Effector CD4-positive, alpha-beta T cell (primary cell): Measurements from ENCODE around the gene SPIRE1.
"Not testable (repeated sequence)": the region's sequence is repeated elsewhere in the genome, so short reads cannot be mapped to it uniquely, and the experiment has no call there.

Experiments used
- DNase-seq: peaks from one replicate; pipeline ENCODE4 v3.0.0-alpha.2; 2020

SPIRE1 gene

DNA sequence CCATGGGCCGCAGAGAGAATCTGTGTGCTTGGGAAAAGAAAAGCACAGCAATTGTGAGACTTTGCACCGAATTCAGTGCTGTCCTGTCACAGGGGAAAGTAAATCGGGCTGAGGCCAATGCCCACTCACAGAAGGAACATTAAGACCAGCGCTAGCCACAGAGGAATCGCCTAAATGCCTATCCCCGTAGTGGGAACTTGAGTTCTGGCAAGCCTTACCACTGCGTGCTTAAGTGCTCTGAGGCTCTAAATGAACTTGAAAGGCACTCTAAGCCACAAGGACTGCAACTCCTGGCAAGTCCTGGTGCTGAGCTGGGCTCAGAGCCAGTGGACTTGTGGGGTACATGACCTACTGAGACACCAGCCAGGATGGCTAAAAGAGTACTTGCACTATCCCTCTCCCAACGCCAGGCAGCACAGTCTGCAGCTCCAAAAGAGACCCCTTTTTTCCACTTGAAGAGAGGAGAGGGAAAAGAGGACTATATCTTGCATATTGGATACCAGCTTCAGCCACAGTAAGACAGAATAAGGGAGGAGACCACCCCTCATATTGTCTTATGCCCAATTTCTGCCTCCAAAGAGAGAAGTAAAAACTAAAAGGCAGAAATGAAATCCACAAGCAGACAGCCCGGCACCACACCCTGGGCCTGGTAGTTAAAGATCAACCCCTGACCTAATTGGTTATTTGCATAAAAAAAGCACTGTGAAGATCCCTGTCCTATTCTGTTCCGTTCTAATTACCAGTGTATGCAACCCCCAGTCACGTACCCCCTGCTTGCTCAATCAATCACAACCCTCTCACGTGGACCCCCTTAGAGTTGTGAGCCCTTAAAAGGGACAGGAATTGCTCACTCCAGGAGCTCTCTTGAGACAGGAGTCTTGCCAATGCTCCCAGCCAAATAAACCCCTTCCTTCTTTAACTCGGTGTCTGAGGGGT, 105.7 kb downstream of the SPIRE1 start:
- DNase-seq, result not testable (repeated sequence)

DNA sequence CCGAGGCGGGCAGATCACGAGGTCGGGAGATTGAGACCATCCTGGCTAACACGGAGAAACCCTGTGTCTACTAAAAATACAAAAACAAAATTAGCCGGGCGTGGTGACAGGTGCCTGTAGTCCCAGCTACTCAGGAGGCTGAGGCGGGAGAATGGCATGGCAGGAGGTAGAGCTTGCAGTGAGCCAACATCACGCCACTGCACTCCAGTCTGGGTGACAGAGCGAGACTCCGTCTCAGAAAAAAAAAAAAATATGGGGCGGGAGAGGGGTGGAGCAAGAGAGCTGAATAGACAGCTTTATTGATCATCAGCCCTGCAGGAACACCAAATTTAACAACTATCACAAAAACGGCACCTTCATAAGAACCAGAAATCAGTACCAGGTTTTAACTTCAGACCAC, 106.4 kb downstream of the SPIRE1 start:
- DNase-seq, result not testable (repeated sequence)

DNA sequence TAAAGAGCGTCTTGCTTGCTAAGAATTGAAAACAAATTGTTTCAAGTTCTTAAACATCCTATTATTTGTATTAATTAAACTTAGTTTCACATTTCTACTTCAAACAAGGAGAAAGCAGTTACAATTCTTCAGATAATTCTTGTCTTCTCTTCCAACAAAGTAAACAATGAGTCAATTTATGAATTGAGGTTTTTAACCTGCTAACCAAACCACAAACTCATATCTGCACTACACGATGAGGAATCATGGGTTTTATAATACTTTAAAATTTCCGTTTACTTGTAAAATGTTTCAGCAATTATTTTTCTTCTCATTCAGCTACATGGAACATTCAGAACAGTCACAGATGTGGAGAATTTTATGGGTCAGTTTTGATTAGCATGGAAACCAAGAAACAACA, 114.2 kb downstream of the SPIRE1 start:
- no peak for DNase-seq

DNA sequence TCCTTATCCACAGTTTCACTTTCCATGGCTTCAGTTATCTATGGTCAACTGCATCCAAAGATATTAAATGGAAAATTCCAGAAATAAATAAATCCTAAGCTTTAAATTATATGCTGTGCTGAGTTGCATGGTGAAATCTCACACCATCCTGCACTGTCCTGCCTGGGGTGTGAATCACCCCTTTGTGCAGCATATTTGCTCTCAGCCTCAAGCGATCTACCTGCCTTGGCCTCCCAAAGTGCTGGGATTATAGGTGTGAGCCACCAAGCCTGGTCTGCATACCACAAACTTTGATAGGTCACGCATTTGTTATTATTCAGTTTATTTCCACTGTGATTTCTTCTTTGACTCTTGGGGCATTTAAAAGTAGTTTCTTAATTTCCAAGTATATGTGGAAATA, 117.2 kb downstream of the SPIRE1 start:
- DNase-seq, result no peak

DNA sequence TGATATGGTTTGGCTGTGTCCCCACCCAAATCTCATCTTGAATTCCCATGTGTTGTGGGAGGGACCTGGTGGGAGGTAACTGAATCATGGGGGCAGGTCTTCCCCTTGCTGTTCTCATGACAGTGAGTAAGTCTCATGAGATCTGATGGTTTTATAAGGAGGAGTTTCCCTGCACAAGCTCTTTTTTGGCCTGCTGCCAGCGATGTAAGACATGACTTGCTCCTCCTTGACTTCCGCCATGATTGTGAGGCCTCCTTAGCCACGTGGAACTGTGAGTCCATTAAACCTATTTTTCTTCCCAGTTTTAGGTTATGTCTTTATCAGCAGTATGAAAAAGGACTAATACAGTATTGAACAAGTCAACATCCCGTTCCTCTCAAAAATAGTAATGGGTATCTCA, 118.7 kb downstream of the SPIRE1 start:
- not testable (repeated sequence) for DNase-seq

DNA sequence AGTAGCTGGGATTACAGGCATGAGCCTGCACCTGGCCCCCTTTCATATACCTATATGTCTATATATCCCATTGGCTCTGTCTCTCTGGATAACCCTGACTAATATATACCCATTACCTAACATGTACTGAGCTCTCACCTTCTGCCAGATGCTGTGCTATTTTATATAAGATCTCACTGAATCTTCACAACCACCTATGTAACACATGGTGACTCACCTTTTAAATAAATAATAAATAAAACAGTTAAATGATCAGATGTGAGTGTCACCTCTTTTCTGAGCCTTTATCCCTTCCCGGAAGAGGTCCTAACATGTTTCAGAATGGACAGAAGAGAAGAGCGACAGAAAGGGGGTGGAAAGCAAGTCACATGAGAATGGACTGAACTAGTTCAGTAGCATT, 123.1 kb downstream of the SPIRE1 start:
- DNase-seq, result no peak

DNA sequence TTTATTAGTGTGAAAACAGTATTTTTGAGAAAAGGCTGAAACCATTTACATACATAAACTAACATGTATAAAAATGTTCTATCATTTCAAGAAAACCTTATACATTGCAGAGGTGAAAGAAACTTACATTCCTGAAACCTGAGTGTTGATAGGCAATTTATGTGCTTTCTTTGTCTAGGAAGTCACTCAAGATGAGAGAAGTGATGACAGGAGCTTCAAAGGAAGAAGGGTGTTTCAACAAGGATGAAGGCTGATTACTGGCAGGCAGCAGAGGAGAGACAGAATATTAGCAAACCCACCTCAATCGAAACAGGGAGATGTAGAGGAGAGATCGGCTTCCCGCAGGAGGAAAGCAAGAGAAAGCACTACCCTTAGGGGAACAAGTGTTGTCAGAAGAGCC, 125.2 kb downstream of the SPIRE1 start:
- DNase-seq, result no peak

DNA sequence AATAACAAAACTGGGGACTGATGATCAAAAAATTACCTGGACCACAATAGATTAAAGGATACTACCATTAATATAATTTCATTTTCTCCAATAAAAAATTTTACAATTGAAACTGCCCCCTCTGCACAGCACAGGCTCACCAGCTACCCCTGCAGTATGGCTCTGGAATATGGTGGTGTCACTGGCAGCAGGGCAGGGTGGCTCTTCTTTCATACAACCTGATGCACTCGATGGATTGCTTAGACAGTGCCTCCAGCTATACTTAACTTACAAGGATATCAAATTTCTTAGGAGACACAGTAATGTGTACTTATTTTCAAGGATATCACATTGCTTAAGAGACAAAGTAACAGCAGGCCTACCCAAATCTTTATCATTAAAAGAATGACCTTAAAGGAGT, 126.2 kb downstream of the SPIRE1 start:
- no peak for DNase-seq

DNA sequence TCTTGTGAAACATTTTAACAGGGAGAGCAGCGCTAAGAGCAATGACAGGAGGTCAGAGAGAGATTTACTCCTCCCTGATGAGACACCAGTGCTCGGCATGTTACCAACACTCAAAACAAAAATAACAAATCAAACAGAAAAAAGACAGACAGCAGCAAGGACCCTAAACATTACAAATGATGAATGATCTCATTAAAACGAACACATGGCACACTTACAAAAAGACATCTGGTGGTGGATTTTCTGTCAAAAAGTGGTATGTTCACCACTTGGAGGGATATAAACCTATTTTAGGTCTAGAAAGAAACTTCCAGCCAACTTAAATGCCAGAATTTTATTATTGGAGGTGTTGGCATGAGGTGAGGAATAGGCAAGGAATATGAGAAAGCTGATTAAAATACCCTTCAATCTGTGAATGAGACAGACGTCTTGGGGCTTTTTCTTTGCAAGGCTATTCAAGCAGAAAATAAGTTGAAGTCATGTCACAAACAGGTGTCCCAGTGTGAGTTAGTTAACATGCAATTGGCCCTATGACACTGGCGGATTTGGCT, 137.4 kb downstream of the SPIRE1 start:
- DNase-seq, result no peak

DNA sequence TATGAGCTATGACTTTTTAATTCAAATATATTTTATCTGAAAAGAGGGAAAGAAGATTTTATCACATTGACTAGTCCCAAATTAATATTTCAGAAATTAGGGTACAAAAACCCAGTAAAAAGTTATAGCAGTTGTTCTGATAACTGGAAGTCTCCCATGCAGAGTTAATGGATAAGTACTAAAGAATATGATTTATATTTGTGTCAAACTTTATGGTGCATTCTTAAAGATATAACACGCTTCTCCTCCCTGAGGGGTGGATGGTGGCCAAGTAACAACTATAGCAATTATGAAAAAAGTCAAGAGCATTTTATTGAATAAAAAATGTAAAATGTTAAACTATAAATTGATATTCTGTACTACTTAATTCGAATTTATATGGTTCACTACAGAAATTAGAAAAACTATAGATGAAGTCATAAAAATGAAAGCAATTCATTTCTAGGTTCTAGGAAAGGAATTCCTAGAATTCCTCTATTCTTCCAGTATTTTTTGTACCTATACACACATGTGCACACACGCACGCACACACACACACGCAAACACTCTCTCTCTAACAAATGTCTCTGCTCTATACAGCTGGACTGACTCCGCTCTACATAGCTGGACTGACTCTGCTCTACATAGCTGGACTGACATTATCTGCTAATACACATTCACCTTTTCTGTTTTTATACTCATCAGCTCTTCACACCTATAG, 138.9 kb downstream of the SPIRE1 start:
- DNase-seq, result no peak

DNA sequence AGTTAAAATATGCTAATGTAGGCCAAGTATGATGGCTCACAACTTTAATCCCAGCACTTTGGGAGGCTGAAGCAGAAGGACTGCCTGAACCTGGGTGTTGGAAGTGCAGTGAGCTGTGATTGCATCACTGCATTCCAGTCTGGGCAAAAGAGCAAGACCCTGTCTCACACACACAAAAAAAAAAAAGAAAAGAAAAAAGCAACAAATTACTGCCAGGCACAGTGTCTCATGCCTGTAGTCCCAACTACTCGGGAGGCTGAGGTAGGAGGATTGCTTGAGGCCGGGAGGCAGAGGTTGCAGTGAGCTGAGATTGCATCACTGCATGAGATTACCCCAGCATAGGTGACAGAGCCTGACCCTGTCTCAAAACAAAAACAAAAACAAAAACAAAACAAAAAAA, 139.6 kb downstream of the SPIRE1 start:
- no peak for DNase-seq

DNA sequence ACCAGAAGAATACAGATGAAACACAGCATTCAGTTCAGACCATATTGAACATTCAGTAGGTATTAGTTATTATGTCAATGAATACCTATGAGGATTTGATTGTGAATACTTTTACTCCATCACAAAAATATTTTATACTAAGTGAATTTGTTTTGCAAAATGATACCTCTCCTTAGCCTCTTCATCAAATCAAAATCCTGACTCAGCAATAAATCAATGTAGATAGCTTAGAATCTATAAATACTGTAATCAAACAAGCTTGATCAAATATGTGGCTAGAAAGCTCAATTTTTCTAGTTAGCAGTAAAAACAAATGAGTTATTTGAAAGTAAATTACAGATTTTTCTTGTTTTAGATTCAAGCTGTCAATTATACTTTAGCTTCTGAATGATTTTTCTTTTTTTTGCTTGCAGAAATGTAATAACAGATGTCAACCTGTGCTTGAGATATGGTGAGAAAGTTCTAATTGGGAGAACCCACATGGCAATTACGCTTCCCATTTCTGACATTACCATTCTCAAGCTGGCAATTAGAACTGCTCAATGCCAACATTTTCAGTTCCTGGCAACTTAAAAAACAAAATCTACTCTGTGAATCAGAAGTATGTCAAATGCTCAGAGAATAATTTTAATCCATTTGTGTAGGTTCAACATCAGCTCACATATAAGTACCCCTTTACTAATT, 140.6 kb downstream of the SPIRE1 start:
- DNase-seq, result no peak

DNA sequence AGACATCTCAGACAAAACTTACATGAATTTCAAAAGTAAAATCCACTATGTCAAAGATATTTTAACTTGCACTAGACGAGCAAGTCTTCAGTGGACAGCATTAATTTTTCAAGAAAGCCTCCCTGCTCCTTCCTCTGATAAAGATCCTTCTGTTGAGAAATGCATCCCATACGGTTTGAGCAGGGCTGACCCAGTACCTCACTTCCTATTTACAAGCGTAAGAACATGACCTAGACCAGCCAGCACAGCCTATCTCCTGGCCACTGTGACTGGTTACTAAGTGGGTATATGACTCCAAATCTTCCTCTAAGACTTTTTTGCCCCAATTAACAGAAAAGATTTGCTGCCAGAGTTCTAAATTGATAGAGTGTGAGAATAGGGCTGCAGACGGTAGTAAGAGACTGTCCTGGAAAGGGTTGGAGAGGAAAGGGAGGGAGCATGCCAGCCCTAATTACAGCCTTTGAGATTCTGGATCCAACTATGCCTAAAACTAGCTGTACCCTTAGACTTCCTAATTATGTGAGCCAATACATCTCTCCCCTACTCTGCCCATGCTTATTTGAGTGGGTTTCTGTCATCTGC, 141.8 kb downstream of the SPIRE1 start:
- no peak for DNase-seq

DNA sequence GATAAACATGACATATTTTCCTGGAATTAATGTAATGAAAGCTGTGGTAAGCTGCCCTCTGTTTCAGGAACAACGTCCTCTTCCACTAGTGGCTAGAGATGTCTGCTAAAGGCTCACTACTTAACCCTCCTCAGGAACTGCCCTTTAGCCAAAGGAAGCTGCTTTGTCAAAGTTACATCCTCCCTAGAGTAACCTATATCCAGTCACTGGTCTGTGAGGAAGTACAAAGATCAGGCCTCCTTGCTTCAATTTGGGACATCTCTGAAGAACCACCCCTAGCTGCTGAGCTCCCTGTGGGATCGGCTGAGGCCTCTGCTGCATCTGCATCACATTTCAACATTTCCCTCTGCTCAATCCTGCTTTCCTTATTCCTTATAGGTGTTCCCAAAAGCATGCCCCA, 142.4 kb downstream of the SPIRE1 start:
- no peak for DNase-seq

DNA sequence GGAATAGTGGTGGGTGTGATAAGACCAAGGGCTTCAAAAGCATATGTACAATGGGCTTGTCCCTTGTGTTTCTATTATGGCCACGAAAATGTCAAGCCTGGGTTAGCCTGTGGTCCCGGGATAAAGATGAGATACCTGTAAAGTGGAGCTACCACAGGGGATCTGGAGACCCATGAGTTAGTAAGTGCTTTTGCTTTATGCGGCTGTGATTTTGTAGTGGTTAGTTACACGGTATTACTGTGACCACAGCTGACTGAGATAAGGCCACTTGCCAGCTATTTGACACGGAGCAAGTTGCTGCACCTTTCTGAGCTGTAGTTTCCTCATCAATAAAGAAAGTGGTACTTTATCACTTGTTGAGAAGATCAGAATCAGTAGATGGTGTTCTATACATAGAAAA, 150.9 kb downstream of the SPIRE1 start:
- DNase-seq, result no peak

DNA sequence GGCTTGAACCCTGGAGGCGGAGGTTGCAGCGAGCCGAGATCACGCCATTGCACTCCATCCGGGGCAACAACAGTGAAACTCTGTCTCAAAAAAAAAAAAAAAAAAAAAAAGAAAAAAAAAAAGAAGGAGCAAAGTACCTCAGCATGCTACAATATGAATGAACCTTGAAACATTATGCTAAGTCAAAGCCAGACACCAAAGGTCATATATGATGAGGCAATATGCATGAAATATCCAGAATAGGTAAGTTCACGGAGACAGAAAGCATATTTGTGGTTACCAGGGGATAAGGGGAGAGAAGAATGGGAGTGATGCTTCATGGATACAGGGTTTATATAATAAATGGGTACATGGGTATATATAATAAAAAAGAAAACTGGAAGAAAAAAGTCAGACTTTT, 156.9 kb downstream of the SPIRE1 start:
- no peak for DNase-seq

DNA sequence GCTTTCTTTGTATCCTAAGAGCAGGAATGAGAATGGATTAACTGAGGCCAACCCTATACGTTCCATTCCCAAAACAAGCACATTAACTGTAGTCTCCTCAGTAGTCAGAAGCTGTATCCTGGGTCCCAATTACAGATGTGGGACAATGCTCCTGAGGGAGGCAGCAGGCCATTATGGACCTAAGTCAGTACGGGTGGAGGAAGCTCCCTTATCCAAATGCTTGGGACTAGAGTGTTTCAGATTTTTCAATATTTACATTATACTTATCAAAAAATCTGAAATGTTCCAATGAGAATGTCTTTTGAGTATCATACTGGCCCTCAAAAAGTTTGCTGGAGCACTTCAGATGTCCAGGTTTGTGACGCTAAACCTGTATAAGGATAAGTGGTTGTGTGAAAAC, 160.1 kb downstream of the SPIRE1 start:
- DNase-seq, result no peak

DNA sequence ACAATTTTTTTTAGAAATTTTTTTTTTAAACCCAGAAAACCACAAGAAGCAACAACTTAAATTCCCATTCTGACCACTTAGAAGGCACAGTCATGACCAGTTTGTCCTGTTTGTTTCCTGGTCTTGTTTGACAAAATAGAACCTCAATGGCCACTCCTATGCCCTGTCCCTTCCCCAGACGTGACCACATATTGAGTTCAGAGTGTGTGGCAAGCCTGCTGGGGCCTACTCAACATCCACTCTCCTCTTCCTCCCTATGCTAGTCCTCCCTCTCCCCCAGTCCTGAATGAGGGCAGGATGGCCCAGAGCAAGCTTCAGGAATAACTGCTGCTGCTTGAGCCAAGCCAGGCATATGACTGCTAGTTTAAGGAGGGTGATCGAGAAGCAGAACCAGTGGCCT, 160.6 kb downstream of the SPIRE1 start:
- no peak for DNase-seq

DNA sequence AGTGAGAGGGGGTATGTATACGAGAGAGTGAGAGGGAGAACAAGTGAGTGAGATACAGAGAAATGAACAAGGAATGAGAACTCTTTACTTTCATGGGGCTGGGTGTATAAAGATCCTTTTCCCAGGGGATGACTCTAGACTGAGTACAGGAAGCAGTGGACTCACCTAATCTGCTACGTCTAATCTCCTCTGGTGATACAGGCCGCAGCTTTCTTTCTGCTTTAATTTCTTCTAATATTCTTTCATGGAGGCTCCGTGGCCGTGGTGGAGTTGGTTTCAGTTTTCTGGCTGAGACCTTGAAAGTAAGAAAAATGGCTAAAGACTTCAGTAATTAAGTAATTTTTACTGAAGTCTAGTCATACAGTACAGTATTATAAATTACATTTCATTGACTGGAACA, 165.0 kb downstream of the SPIRE1 start:
- DNase-seq, result no peak

DNA sequence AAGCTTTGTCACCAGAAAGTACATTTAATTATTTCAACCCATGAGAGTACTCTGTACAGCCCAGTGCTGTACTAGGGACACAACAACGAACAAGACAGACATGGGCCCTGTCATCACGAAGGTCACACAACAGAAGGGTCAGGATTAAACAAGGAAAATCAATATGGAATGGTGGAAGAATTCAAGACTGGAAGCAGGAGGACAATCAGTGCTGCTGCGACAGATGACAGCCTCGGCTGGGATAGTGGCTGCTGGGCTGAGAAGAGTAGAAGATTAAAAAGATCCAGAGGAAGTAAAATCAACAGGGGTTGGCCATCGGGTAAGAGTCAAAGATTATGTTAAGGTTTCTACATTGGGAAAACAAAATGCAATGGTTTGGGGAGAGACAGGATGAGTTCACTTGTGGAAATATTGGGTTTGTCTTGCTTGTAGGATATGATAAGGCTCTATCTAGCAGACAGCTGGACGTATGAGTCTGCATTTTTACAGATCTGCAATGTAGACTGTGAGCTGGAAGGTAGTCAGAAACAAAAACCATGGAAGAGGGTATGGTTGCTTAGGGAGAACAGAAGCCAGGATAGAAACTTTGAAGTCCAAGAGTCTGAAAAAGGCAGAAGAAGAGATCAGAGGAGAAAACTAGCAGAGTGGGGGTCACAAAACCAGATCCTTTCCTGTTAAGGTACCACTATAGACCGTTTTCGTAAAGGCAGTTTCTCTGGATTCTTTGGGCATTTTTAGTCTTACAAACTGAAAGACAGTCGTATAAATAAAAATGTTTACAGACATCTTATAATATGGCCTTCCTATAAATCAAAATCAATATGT, 166.1 kb downstream of the SPIRE1 start:
- DNase-seq, result no peak

DNA sequence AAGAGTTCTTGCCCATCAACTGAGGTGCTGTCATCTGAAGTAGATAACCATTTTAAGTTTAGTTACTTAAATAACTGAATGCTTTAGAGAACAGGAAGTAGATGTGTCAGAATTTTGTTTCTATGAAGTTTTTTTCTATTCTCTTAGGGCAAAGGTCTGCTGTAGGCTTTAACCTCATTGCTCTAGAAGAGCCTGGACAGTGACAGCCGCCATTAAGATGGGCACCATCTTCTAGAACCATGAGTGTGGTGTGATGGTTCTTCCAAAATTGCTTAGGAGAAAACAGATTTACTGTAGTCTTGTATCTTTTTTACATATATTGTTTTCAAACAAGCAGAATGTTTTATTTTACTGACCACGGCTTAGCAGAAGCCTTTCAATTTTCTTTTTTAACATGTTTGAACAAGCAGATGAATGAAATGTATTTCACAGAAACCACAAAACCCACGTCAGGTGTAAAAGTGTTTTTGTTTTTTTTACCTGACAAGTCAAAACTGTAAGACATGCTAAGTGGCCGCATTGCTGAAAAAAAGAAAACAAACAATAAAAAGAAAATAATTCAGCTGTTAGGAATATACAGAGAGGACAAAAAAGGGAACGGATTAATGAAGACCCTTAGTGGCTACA, 172.3 kb downstream of the SPIRE1 start:
- DNase-seq, result no peak

DNA sequence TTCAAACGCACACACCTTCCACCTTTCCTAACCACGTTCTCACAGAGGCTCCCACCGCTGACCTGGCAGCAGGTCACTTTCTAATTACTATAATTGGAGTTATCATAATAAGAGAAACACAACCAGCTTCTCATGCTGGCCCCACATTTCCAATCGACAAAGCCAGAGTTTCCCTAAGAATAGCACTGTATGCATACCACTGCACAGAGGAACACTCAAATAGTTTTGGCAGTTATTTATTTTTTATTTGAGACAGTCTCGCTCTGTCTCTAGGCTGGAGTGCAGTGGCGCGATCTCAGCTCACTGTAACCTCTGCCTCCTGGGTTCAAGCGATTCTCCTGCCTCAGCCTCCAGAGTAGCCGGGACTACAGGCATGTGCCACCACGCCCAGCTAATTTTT, 176.0 kb downstream of the SPIRE1 start:
- DNase-seq, result not testable (repeated sequence)
